Measurements from ENCODE around the gene CELSR1.
"Not testable (repeated sequence)": the region's sequence is repeated elsewhere in the genome, so short reads cannot be mapped to it uniquely, and the experiment has no call there.

CELSR1 gene

DNA sequence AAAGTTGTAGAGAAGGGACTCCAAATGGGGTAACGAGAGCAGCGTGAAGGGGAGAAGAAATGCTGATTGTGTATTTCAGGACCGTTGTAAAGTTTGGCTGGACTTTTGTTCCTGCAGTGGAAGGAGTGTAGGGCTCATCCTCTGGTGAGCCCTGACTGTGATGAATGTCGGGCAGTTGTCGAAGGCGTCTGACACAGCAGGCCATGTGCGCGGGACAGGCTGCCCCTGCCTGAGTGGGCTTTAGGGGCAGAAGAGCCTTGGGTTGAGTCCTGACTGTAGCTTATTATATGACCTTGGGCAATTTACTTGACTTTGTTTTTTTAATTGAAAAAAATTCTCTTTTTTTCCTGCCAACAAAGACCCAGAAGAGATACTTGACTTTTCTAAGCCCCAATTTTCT lies 198.8 kb downstream of the CELSR1 start:
- no peak for DNase-seq

DNA sequence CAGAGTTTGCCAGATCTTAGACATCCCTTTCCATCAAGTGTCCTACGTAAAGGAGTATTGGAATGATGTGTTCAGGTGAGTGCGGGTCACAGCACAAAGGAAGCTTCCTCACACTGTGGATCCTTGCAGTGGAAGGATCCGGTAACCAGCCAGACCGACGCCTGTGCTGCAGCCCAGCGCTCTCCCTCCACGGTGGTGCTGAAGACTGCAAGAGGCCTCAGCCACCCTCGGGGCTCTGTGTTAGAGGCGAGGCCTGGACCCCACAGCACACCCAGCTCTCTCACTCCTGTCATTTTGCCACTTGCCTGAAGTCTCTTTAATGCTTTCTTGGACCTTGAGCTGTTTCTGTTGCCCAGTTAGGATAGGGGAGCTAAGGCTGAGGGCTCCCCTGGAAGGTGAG lies 199.6 kb downstream of the CELSR1 start:
- DNase-seq = no peak

DNA sequence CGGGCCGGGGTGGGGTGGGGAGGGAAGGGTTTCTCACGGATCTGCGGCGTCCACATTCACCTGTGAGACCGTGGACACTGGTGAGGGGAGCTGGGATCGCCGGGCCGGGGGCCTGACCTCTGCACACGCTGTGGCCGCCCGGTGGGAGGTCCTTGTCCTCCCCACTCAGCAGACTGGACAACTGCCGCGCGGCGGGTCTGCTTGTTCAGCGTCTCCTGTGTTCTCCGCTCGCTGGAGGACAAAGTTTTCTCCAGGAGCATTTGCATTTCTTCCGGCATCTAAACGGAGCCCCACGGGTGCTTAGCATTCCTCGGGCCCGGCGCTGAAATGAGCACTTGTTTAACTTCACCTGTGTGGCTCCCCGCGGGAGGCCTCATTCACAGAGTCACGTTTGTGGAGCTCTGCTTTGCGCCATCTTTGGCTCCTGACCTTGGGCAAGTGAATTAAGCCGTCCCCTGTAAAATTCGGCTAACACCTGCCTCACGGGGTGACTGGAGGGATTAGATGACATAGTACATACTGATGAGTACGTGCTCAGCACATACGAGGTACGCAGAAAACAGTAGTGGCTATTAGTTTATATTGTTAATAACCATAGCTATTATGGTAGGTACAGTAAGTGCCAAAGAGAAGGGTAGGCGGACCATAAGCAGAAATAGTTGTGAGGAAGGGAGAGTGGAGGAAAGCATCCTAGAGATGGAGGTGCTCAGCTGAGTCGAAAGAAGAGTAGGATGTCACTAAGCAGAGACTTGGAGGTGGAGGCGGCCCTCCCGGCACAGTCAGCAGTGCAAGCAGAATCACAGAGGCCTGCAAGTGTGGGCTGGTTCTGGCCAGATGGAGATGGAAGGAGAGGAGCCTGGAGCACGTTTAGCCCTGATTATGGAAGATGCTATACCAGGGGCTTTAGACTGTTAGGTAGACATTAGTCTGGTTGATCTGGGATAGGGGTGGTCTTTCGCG lies 201.0 kb downstream of the CELSR1 start:
- DNase-seq = peak; percentile 31

- DNase-seq = peak; percentile 85
Observed at GRCh38 chr22:46335201-46336118, 202.0 kb downstream of the CELSR1 start, which contains the start of gene TRMU. Gene TRMU, plus strand, starts transcription at chr22:46335714. Its CDS starts 51 bp downstream, at chr22:46335765.

GRCh38 chr22:46331496-46331895 lies 205.9 kb downstream of the CELSR1 start:
- DNase-seq = no peak

- DNase-seq = no peak
Observed at GRCh38 chr22:46330426-46330825, 207.0 kb downstream of the CELSR1 start.

GRCh38 chr22:46329616-46330015 lies 207.8 kb downstream of the CELSR1 start:
- DNase-seq = no peak

DNA sequence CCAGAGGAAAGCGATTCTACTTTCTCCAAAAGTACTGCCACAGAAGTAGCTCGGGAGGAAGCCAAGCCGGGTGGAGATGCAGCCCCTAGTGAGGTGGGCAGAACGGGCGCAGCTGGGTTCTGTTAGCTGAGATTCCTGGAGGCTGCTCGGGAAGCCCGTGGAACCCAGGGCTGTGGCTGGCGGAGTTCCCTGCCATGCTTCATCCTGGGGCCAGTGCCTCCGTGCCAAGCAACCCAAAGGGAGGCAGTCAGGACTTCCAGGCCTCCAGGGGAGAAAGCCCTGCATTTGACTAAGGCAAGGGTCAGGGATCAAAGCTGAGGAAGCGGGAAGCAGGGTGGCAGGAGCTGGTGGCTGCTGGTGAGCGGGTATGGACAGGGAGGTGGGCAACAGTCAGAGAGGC lies 208.6 kb downstream of the CELSR1 start:
- no peak for DNase-seq

GRCh38 chr22:46327691-46328465 lies 209.5 kb downstream of the CELSR1 start:
- no peak for DNase-seq

DNA sequence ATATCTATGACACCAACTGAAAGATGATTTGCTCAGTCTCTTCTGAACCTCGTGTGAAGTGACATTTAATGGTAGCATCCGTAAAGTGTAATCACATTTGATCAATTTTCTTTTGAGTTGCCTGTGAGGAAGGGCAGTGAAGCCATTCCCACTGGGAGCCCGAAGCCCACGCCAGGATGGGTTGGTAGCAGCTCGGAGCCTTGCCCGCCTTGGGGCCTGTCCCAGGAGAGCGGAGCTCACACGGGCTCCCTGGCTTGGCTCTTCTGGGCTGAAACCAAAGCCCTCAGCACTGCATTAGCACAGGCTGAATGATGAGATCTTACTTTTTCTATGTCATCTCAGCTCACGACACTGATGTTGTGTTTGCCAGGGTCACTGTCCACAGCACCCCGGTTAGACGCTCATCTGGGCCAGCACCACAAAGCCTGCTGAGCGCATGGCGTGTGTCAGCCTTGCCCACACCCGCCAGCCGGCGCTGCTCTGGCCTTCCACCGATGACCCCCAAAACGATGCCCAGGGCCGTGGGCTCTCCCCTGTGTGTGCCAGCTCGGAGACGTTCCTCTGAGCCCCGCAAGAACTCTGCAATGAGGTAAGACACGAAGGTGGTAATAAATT lies 211.2 kb downstream of the CELSR1 start:
- no peak for DNase-seq

DNA sequence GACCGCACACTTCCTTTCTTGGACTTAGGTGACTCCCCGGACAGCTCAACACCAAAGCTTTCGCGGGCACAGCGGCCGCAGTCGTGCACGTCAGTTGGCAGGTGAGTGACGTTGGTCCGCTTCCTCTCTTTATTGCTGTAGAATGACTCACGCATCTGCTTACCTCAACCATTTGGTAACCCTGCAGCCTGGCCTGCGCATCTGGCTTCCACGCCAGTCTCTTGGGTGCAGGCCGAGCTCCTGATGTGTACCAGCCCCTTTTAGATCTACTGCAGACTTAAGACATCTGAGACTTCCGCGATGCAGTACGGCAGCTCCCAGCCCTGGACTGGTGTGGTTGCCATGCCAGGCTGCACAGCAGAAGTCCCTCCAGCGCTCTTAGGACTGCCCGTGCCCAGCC lies 214.3 kb downstream of the CELSR1 start:
- no peak for DNase-seq

DNA sequence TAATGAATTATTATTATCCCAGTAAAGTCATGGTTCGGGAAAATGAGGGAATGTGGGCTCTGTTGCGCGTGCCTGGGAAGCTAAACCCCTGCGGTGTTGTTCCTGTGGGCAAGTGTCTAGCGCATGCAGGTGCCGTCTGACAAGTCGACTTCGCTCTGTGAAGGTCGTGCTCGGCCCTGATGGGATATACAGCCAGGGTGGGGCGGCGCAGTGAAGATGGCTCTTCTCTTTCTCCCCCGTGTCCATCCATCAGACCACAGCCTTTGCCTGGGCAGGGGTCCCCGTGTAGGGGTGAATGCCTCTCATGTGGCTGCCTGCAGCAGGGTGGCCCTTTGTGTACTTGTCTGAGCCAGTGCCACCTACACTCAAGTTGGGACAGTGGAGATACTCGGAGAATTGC lies 214.7 kb downstream of the CELSR1 start:
- DNase-seq = no peak

GRCh38 chr22:46320716-46321386 lies 216.6 kb downstream of the CELSR1 start:
- DNase-seq = no peak

DNA sequence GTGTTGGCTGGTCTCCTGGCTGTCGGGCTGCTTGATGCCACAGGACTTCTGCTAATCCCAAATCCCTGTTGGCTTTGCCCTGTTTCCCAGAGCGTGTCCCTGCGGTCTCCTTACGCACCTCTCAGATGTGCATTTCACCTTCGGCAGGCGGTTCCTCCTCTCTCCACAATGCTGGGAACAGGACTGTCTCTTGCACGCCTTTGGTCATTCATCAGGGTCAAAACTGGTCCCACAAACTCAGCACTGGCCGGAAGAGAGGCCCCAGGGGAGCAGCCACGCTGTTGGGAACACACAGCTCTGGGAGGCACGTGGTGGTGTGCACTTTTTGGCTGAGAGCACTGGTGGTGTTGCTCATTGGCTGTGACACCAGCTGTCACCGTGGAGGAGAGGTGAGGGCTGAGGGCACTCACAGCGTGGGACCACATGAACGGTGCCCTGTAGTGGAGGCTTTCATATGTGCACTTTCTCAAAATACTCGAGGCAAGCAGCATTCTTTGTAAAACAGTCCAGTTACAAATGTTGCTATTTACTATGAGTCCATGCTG lies 217.2 kb downstream of the CELSR1 start:
- DNase-seq = no peak

- no peak for DNase-seq
Observed at GRCh38 chr22:46319319-46319718, 218.1 kb downstream of the CELSR1 start.

GRCh38 chr22:46318576-46318975 lies 218.8 kb downstream of the CELSR1 start:
- DNase-seq = no peak

DNA sequence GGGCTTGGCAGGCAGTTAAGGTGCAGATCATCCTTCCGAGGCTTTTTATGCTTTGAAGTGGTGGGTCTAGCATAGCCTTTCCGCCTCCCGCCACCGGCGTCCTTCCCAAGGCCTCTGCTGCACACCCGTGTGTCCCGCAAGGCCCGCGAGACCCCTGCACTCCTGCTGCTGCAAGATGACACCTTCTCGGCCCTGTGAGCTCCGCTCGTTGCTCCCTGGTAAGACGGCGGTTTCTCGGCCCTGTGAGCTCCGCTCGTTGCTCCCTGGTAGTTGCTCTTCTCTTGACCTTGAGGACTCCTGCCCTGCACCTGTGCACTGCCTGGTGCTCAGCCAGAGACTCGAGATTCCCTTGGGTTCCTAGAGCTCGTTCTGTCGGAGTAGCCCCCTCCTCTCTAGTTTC lies 219.8 kb downstream of the CELSR1 start:
- DNase-seq = no peak

DNA sequence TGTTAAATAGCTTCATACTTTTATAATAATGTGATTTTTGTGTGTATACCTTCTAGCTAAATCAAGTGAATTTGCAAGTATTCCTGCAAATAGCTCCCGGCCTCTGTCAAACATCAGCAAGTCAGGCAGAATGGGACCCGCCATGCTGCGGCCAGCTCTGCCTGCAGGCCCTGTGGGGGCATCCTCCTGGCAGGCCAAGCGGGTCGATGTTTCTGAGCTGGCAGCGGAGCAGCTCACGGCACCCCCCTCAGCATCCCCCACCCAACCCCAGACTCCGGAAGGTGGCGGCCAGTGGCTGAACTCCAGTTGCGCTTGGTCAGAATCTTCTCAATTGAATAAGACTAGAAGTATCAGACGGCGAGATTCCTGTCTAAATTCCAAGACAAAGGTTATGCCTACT lies 221.4 kb downstream of the CELSR1 start:
- DNase-seq = no peak

DNA sequence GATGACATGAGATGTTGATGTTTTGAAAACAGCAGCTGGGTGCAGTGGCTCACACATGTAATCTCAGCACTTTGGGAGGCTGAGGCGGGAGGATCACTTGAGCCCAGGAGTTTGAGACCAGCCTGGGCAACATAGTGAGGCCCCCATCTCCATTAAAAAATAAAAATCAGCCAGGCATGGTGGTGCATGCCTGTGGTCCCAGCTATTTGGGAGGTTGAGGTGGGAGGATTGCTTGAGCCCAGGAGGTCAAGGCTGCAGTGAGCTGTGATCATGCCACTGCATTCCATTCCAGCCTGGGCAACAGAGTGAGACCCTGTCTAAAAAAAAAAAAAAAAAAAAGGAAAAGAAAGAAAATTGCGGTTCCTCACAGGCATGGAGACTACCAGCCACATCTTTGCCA lies 224.6 kb downstream of the CELSR1 start:
- DNase-seq = not testable (repeated sequence)

GRCh38 chr22:46312056-46312455 lies 225.4 kb downstream of the CELSR1 start:
- DNase-seq = no peak

Data from stimulated activated CD4-positive, alpha-beta T cell treated with anti-CD3 and anti-CD28 coated beads, Interleukin-15, amount 100 ng/mL, for 24 hours (primary cell).